ENCODE data around the gene TMEM204.

DNA sequence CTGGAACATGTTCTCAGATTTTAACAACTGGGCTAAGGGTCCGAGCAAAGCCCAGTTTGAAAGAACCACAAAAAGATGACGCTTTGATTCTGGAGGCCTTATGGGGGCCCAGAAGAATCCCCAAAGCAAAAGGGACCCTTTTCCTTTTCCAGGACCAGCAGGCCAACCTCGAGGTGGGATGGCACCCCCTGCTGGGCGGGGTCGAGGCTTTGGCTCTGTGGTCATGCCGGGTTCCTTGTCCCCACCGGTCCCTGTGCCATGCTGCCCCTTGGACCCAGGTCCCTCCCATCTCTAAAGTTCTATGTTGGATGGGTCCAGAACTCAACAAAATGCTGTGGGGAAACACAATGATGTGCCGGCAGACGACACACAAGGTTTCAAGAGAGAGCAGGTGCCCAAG lies 30.9 kb downstream of the TMEM204 start:
- TF ChIP-seq, protein P1, sequence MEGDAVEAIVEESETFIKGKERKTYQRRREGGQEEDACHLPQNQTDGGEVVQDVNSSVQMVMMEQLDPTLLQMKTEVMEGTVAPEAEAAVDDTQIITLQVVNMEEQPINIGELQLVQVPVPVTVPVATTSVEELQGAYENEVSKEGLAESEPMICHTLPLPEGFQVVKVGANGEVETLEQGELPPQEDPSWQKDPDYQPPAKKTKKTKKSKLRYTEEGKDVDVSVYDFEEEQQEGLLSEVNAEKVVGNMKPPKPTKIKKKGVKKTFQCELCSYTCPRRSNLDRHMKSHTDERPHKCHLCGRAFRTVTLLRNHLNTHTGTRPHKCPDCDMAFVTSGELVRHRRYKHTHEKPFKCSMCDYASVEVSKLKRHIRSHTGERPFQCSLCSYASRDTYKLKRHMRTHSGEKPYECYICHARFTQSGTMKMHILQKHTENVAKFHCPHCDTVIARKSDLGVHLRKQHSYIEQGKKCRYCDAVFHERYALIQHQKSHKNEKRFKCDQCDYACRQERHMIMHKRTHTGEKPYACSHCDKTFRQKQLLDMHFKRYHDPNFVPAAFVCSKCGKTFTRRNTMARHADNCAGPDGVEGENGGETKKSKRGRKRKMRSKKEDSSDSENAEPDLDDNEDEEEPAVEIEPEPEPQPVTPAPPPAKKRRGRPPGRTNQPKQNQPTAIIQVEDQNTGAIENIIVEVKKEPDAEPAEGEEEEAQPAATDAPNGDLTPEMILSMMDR (IDR thresholded peaks at IDR 0.05), result peak in 2 of 5 experiments; percentile 10 to 14
- no peak for TF ChIP-seq POLR2A (IDR thresholded peaks at IDR 0.05)

Data from transverse colon (tissue), 3 donors.